SK-N-SH treated with all-trans-retinoic acid at 6 μM for 48 hours (cell line): Measurements from ENCODE around the gene CAPN12.

ENCODE experiments used
- ATAC-seq: fragments of 200-7000 bp; cut with Tn5 transposase; 3 replicates; pipeline ENCODE4 v1.9.1; 2020; ENCODE audit warnings: mild to moderate bottlenecking, moderate library complexity
- ARNTL ChIP-seq: fragments of 450-650 bp; formaldehyde crosslinking; IDR thresholded peaks from 2 replicates; pipeline ENCODE4 v1.5.0; 2020; ENCODE audit warnings: low read depth, mild to moderate bottlenecking, moderate library complexity, borderline replicate concordance
- BACH2 ChIP-seq: fragments of 250-450 bp; sonication (Bioruptor Pico); IDR thresholded peaks from 2 replicates; pipeline ENCODE4 v1.9.0; 2021; ENCODE audit warnings: mild to moderate bottlenecking, borderline replicate concordance
- CREB5 ChIP-seq: fragments of 250-450 bp; sonication (Bioruptor Pico); IDR thresholded peaks from 2 replicates; pipeline ENCODE4 v1.5.1; 2020; ENCODE audit warnings: low read depth, mild to moderate bottlenecking, moderate library complexity
- CSDC2 ChIP-seq: fragments of 250-450 bp; sonication (Bioruptor Pico); IDR thresholded peaks from 2 replicates; pipeline ENCODE4 v1.5.0; 2020; ENCODE audit warnings: mild to moderate bottlenecking, moderate library complexity
- CSRNP3 ChIP-seq: fragments of 250-450 bp; sonication (Bioruptor Pico); IDR thresholded peaks from 2 replicates; pipeline ENCODE4 v1.5.1; 2021; ENCODE audit warnings: mild to moderate bottlenecking, moderate library complexity
- ESRRG ChIP-seq: fragments of 250-450 bp; sonication (Bioruptor Pico); IDR thresholded peaks from 2 replicates; pipeline ENCODE4 v1.6.1; 2021; ENCODE audit warnings: mild to moderate bottlenecking
- GLIS3 ChIP-seq: fragments of 250-450 bp; sonication (Bioruptor Pico); IDR thresholded peaks from 2 replicates; pipeline ENCODE4 v1.5.0; 2020; ENCODE audit warnings: mild to moderate bottlenecking, moderate library complexity
- ISL1 ChIP-seq: fragments of 250-450 bp; sonication (Bioruptor Pico); IDR thresholded peaks from 2 replicates; pipeline ENCODE4 v2.1.2; 2022; ENCODE audit warnings: mild to moderate bottlenecking, moderate library complexity
- OSR1 ChIP-seq: fragments of 250-450 bp; sonication (Bioruptor Pico); IDR thresholded peaks from 2 replicates; pipeline ENCODE4 v1.8.0; 2022; ENCODE audit warnings: moderate library complexity, mild to moderate bottlenecking, inconsistent platforms
- PATZ1 ChIP-seq: fragments of 250-450 bp; sonication (Bioruptor Pico); IDR thresholded peaks from 2 replicates; pipeline ENCODE4 v1.8.0; 2020; ENCODE audit warnings: mild to moderate bottlenecking, moderate library complexity, borderline replicate concordance
- PPARA ChIP-seq: fragments of 250-450 bp; sonication (Bioruptor Pico); IDR thresholded peaks from 2 replicates; pipeline ENCODE4 v1.5.0; 2020; ENCODE audit warnings: mild to moderate bottlenecking, borderline replicate concordance
- RARB ChIP-seq: fragments of 250-450 bp; sonication (Bioruptor Pico); IDR thresholded peaks from 2 replicates; pipeline ENCODE4 v1.8.0; 2021; ENCODE audit warnings: mild to moderate bottlenecking, moderate library complexity
- SNAI2 ChIP-seq: fragments of 250-450 bp; sonication (Bioruptor Pico); IDR thresholded peaks from 2 replicates; pipeline ENCODE4 v1.5.0; 2020; ENCODE audit warnings: mild to moderate bottlenecking, moderate library complexity
- TCF4 ChIP-seq: fragments of 250-450 bp; sonication (Bioruptor Pico); IDR thresholded peaks from 2 replicates; pipeline ENCODE4 v1.8.0; 2021; ENCODE audit warnings: mild to moderate bottlenecking, moderate library complexity, borderline replicate concordance
- TOX ChIP-seq: fragments of 250-450 bp; sonication (Bioruptor Pico); IDR thresholded peaks from 2 replicates; pipeline ENCODE4 v1.8.0; 2021; ENCODE audit warnings: mild to moderate bottlenecking, moderate library complexity, borderline replicate concordance
- TSHZ2 ChIP-seq: fragments of 250-450 bp; sonication (Bioruptor Pico); IDR thresholded peaks from 2 replicates; pipeline ENCODE4 v1.5.0; 2020; ENCODE audit warnings: mild to moderate bottlenecking, moderate library complexity
- ZC3H10 ChIP-seq: fragments of 250-450 bp; sonication (Bioruptor Pico); IDR thresholded peaks from 2 replicates; pipeline ENCODE4 v1.5.1; 2021; ENCODE audit warnings: mild to moderate bottlenecking, moderate library complexity
- ZFP3 ChIP-seq: fragments of 250-450 bp; sonication (Bioruptor Pico); IDR thresholded peaks from 2 replicates; pipeline ENCODE4 v1.5.0; 2020; ENCODE audit warnings: mild to moderate bottlenecking, moderate library complexity
- ZFP30 ChIP-seq: fragments of 450-650 bp; formaldehyde crosslinking; IDR thresholded peaks from 2 replicates; pipeline ENCODE4 v1.5.0; 2022; ENCODE audit warnings: mild to moderate bottlenecking, moderate library complexity
- ZNF565 ChIP-seq: fragments of 450-650 bp; formaldehyde crosslinking; conservative IDR thresholded peaks from 2 replicates; pipeline ENCODE4 v1.5.0; 2020; ENCODE audit warnings: low read depth, mild to moderate bottlenecking, moderate library complexity
- ZNF70 ChIP-seq: fragments of 450-650 bp; formaldehyde crosslinking; IDR thresholded peaks from 2 replicates; pipeline ENCODE4 v1.5.0; 2020; ENCODE audit warnings: mild to moderate bottlenecking, moderate library complexity
- ZNF8 ChIP-seq: fragments of 450-650 bp; formaldehyde crosslinking; IDR thresholded peaks from 2 replicates; pipeline ENCODE4 v1.5.0; 2020; ENCODE audit warnings: mild to moderate bottlenecking, moderate library complexity

The CAPN12 gene

GRCh38 chr19:38740932-38741331 is 3.3 kb downstream of the CAPN12 start:
- ATAC-seq = no peak
- TF ChIP-seq ZC3H10 (no peak), ISL1 (CRISPR knock-in tag) (no peak), ZNF565 (CRISPR knock-in tag) (no peak), CSDC2 (CRISPR knock-in tag) (no peak), GLIS3 (no peak), PATZ1 (no peak), OSR1 (CRISPR knock-in tag) (no peak), SNAI2 (CRISPR knock-in tag) (no peak), ZFP30 (CRISPR knock-in tag) (no peak), TOX (no peak), RARB (no peak), ZFP3 (CRISPR knock-in tag) (no peak), ARNTL (CRISPR knock-in tag) (no peak), PPARA (CRISPR knock-in tag) (no peak), CREB5 (CRISPR knock-in tag) (no peak), TCF4 (CRISPR knock-in tag) (no peak), ZNF70 (CRISPR knock-in tag) (no peak)

- TF ChIP-seq RARB (no peak), TSHZ2 (no peak), ARNTL (CRISPR knock-in tag) (no peak), ZNF565 (CRISPR knock-in tag) (no peak), BACH2 (CRISPR knock-in tag) (no peak)
- ATAC-seq = no peak
Observed at GRCh38 chr19:38740257-38740592, 4.0 kb downstream of the CAPN12 start.

GRCh38 chr19:38739440-38740256 is 4.6 kb downstream of the CAPN12 start:
- no peak for TF ChIP-seq CSRNP3 (CRISPR knock-in tag)
- TF ChIP-seq RARB = no peak
- TF ChIP-seq OSR1 (CRISPR knock-in tag) = no peak
- no peak for TF ChIP-seq ZFP3 (CRISPR knock-in tag)
- TF ChIP-seq ZFP30 (CRISPR knock-in tag) = no peak
- no peak for TF ChIP-seq CREB5 (CRISPR knock-in tag)
- no peak for TF ChIP-seq TOX
- TF ChIP-seq ZNF8 (CRISPR knock-in tag) = no peak
- no peak for TF ChIP-seq ZC3H10
- TF ChIP-seq PATZ1 = no peak
- no peak for TF ChIP-seq ISL1 (CRISPR knock-in tag)
- TF ChIP-seq CSDC2 (CRISPR knock-in tag) = no peak
- no peak for TF ChIP-seq ESRRG (CRISPR knock-in tag)
- no peak for TF ChIP-seq ARNTL (CRISPR knock-in tag)
- TF ChIP-seq TSHZ2 = no peak
- TF ChIP-seq, all 23 proteins: peak for 0
- no peak for ATAC-seq
